ENCODE results near the gene LYZL1. TPM values are rescaled to one million over a fixed set of nuclear protein-coding genes. Genes with fewer than 3 reads are reported as not detected.

Gene LYZL1
- total and polyA plus RNA-seq, 2 of the 8 experiments (the other 6 are each of a cell fraction or from before 2014, with no cell fraction given), result not detected

- DNase-seq (ENCODE audit: low read depth in 1 of 2, low spot score in 2 of 2), result no peak
- Histone ChIP-seq H3K4me1 (replicated peaks in 1 of 4; ENCODE audit: control insufficient read depth in 3 of 4, insufficient read depth in 4 of 4, low read length in 3 of 4) (peaks cover 0 to 3% (median under 1%) of the 10 kb centered on the region in 4 experiments; a peak in 2 of 7 replicates), H4K91ac (replicated peaks; ENCODE audit: insufficient read length, low read length) (no peak overlapping the region), H2BK12ac (ENCODE audit: low read depth, low read length) (no peak overlapping the region), H2BK5ac (ENCODE audit: low read depth, low read length) (no peak overlapping the region), H3K14ac (ENCODE audit: insufficient read length) (no peak overlapping the region), H3K9me3 (ENCODE audit: insufficient read depth in 2 of 2, low read depth in 1 of 2, low read length in 1 of 2) (no peaks in the 10 kb centered on the region), H3K23ac (ENCODE audit: insufficient read length) (no peak overlapping the region), H3K23me2 (ENCODE audit: low read depth, low read length) (no peaks in the 10 kb centered on the region), H3K4me2 (ENCODE audit: insufficient read depth in 1 of 2, low read depth in 2 of 2, low read length in 2 of 2) (no peak overlapping the region), H3K36me3 (ENCODE audit: control insufficient read depth in 2 of 4, insufficient read depth in 4 of 4, low read length in 3 of 4) (no peaks in the 10 kb centered on the region), H3K18ac (ENCODE audit: extremely low read depth, low read length) (no peak overlapping the region), H2BK15ac (ENCODE audit: low read length) (no peak overlapping the region), H3K27me3 (replicated peaks in 1 of 4; ENCODE audit: control insufficient read depth in 3 of 4, extremely low read depth in 1 of 4, insufficient read depth in 3 of 4, low read length in 3 of 4) (no peaks in the 10 kb centered on the region), H2BK20ac (ENCODE audit: low read length) (no peak overlapping the region), H3K4me3 (ENCODE audit: extremely low read depth in 1 of 4, insufficient read depth in 2 of 4, low read depth in 3 of 4, low read length in 4 of 4) (no peak overlapping the region), H3K79me2 (ENCODE audit: control insufficient read depth in 1 of 2, insufficient read depth in 2 of 2, low read length in 2 of 2) (no peaks in the 10 kb centered on the region), H3K9ac (replicated peaks in 1 of 4; ENCODE audit: extremely low read depth in 1 of 4, low read depth in 3 of 4, low read length in 3 of 4) (no peak overlapping the region), H3K56ac (replicated peaks; ENCODE audit: insufficient read length, low read depth, low read length) (no peak overlapping the region), H2AFZ (ENCODE audit: low read length) (no peak overlapping the region), H4K5ac (ENCODE audit: insufficient read length, low read depth, low read length) (no peak overlapping the region), H2AK5ac (ENCODE audit: low read depth, low read length) (no peak overlapping the region), H2BK120ac (replicated peaks; ENCODE audit: low read depth, low read length) (no peak overlapping the region), H4K20me1 (replicated peaks in 1 of 2; ENCODE audit: control insufficient read depth in 1 of 2, insufficient read depth in 2 of 2, low read length in 2 of 2) (no peaks in the 10 kb centered on the region), H3K4ac (replicated peaks; ENCODE audit: insufficient read length, low read depth, low read length) (no peak overlapping the region), H3K79me1 (ENCODE audit: low read depth, low read length) (peaks cover 2% of the 10 kb centered on the region; the same call in 1 of the 2 replicates), H4K8ac (ENCODE audit: extremely low read depth, insufficient read depth, low read length) (no peak overlapping the region), H3K27ac (ENCODE audit: low read depth, low read length) (no peak overlapping the region)
- FAIRE-seq, result no peak
- no peak for TF ChIP-seq SAP30 (IDR thresholded peaks at IDR 0.05; ENCODE audit: insufficient read depth, insufficient replicate concordance, low read length)
- no peak for TF ChIP-seq E2F6 (IDR thresholded peaks at IDR 0.05)
- no peak for TF ChIP-seq FOSL1 (IDR thresholded peaks at IDR 0.05; ENCODE audit: insufficient read depth, low read depth, low read length)
- TF ChIP-seq HDAC2 (IDR thresholded peaks at IDR 0.05; ENCODE audit: borderline replicate concordance in 1 of 2, low read depth in 2 of 2, low read length in 2 of 2), result no peak
- no peak for TF ChIP-seq PHF8 (conservative IDR thresholded peaks at IDR 0.05; ENCODE audit: low read depth, low read length)
- no peak for TF ChIP-seq ZNF274 (IDR thresholded peaks at IDR 0.05; ENCODE audit: borderline replicate concordance, extremely low read depth, low read length)
- TF ChIP-seq JUN (IDR thresholded peaks at IDR 0.05; ENCODE audit: low read depth, low read length), result no peak
- TF ChIP-seq EZH2 (IDR thresholded peaks at IDR 0.05; ENCODE audit: low read depth, low read length, severe bottlenecking), result no peak
- no peak for TF ChIP-seq RAD21 (IDR thresholded peaks at IDR 0.05 in 1 of 2, conservative IDR thresholded peaks at IDR 0.05 in 1 of 2; ENCODE audit: low read depth in 2 of 2, low read length in 2 of 2)
- WGBS, 2 experiments (ENCODE audit: extremely low coverage in 1 of 2, insufficient coverage in 1 of 2, insufficient read length in 1 of 2, insufficient replicate concordance in 2 of 2, low coverage in 1 of 2, low lambda C conversion rate in 2 of 2, missing lambda C conversion rate in 1 of 2), result 75% methylated on average over 1 of the region's 1 CpG; no CpG with 5 or more reads in 1 of the 2 experiments
- ChIA-PET POLR2A (ENCODE audit: partially characterized antibody) (interaction anchor here (0.7 kb wide), 1 partner anchor 15 kb away, joined by 3 read pairs; no protein-coding TSS in a partner anchor), CTCF (ENCODE audit: partially characterized antibody) (interaction anchor here (2.0 to 8.9 kb wide), 2 partner anchors 10 to 14 kb away, joined by 4 to 94 read pairs; no protein-coding TSS in a partner anchor)
Observed at GRCh38 chr10:29256586-29256985, 32.3 kb upstream of the LYZL1 start.

Measured in H1 (cell line).